HepG2 (cell line): ENCODE data around the gene B4GALT7. TPM values are rescaled to one million over a fixed set of nuclear protein-coding genes. Genes with fewer than 3 reads are reported as not detected.

Experiments
- ATAC-seq: fragments of 200-7000 bp; cut with Tn5 transposase; 3 replicates; pipeline ENCODE4 v1.9.1; 2020; ENCODE audit warnings: mild to moderate bottlenecking, moderate library complexity
- BruUV-seq: library from RNA; stranded (reverse); fragments of 400-500 nt; replicated peaks from 2 replicates; lab custom pipeline; 2021; lab: Mats Ljungman, UMichigan
- CTCF ChIA-PET: fragments of 300-600 bp; formaldehyde crosslinking; extraction: SDS; loops from one replicate; lab custom pipeline; 2021; ENCODE audit warnings: low total read pairs, inconsistent platforms, low intra/inter-chr PET ratio; lab: Yijun Ruan, JAX
- POLR2A ChIA-PET: fragments of 350-600 bp; sonication (Branson Sonifier 250); formaldehyde crosslinking; loops from one replicate; lab custom pipeline; 2020; ENCODE audit warnings: antibody characterized with exemption, inconsistent platforms; lab: Yijun Ruan, JAX
- DNase-seq: peaks from one replicate; pipeline ENCODE4 v3.0.0-alpha.2; 2015; ENCODE audit warnings: low spot score
- FAIRE-seq: peaks from 3 replicates; lab custom pipeline; 2011; peaks lifted over from hg19 to GRCh38; lab: Jason Lieb, UNC
- H2AFZ ChIP-seq: one replicate; pipeline ENCODE4 v1.6.1; 2011; ENCODE audit warnings: low read length, inconsistent platforms
- H3K27ac ChIP-seq: fragments of 300-600 bp; 3 replicates; pipeline ENCODE4 v1.8.0; 2011; ENCODE audit warnings: mixed run types, mild to moderate bottlenecking, mixed read lengths, low read length, inconsistent platforms; ENCODE audit not compliant: insufficient read depth; ENCODE audit errors: extremely low read length
- H3K27me3 ChIP-seq, 2 experiments: fragments of 200-600 bp in 1 of 2; 2 replicates in 1 of 2; 3 replicates in 1 of 2; pipeline versions ENCODE4 v1.6.0 to v1.8.0; 2011; ENCODE audit warnings: low read length in 2 of 2, mild to moderate bottlenecking in 2 of 2, moderate library complexity in 2 of 2, inconsistent platforms in 1 of 2; ENCODE audit not compliant: insufficient read depth in 2 of 2, control insufficient read depth in 1 of 2
- H3K36me3 ChIP-seq, 2 experiments: fragments of 200-600 bp in 1 of 2; replicated peaks in 1 of 2; 2 replicates in 1 of 2; 3 replicates in 1 of 2; pipeline versions ENCODE4 v1.5.1 to v1.8.0; 2011; ENCODE audit warnings: low read length in 2 of 2, inconsistent platforms in 1 of 2; ENCODE audit not compliant: insufficient read depth in 2 of 2, control insufficient read depth in 1 of 2
- H3K4me1 ChIP-seq: 2 replicates; pipeline ENCODE4 v1.5.1; 2012; ENCODE audit warnings: low read length, inconsistent platforms; ENCODE audit not compliant: insufficient read depth
- H3K4me2 ChIP-seq: 2 replicates; pipeline ENCODE4 v1.6.0; 2011; ENCODE audit warnings: low read depth, low read length, inconsistent platforms
- H3K4me3 ChIP-seq, 3 experiments: fragments of 200-600 bp in 1 of 3; sonication (generic), shearing (Covaris generic) in 1 of 3; replicated peaks in 1 of 3; 2 replicates each; pipeline ENCODE4 v1.5.1; 2011 to 2016; ENCODE audit warnings: low read length in 3 of 3, inconsistent platforms in 2 of 3, low read depth in 2 of 3, mild to moderate bottlenecking in 2 of 3, control low read depth in 1 of 3, mixed read lengths in 1 of 3; ENCODE audit not compliant: insufficient read depth in 1 of 3
- H3K79me2 ChIP-seq: one replicate; pipeline ENCODE4 v1.6.1; 2011; ENCODE audit warnings: low read length, inconsistent platforms; ENCODE audit not compliant: insufficient read depth
- H3K9ac ChIP-seq: 2 replicates; pipeline ENCODE4 v1.6.0; 2011; ENCODE audit warnings: mild to moderate bottlenecking, low read depth, low read length, inconsistent platforms; ENCODE audit not compliant: insufficient read depth
- H3K9me3 ChIP-seq: 2 replicates; pipeline ENCODE4 v1.5.1; 2012; ENCODE audit warnings: mild to moderate bottlenecking, low read length
- H4K20me1 ChIP-seq: 2 replicates; pipeline ENCODE4 v1.6.0; 2011; ENCODE audit warnings: inconsistent platforms, mild to moderate bottlenecking, low read length, moderate library complexity; ENCODE audit not compliant: insufficient read depth
- BCL3 ChIP-seq: sonication (generic); formaldehyde crosslinking; IDR thresholded peaks from 2 replicates; pipeline ENCODE4 v1.5.1; 2020; ENCODE audit warnings: mild to moderate bottlenecking, missing genetic modification reagents, moderate library complexity
- CAMTA2 ChIP-seq: sonication (generic); formaldehyde crosslinking; IDR thresholded peaks from 2 replicates; pipeline ENCODE4 v1.4.0; 2020; ENCODE audit warnings: mild to moderate bottlenecking, missing genetic modification reagents, borderline replicate concordance
- CSRNP1 ChIP-seq: sonication (generic); formaldehyde crosslinking; IDR thresholded peaks from 2 replicates; pipeline ENCODE4 v1.8.1; 2023; ENCODE audit warnings: mild to moderate bottlenecking, missing genetic modification reagents
- ELF1 ChIP-seq: sonication (generic); formaldehyde crosslinking; IDR thresholded peaks from 2 replicates; pipeline ENCODE4 v1.4.0; 2020; ENCODE audit warnings: missing genetic modification reagents
- FOXA3 ChIP-seq: IDR thresholded peaks from 2 replicates; pipeline ENCODE4 v1.6.1; 2016; ENCODE audit warnings: missing genetic modification reagents, missing compliant biosample characterization
- HMGXB4 ChIP-seq, 2 experiments: sonication (generic) in 1 of 2; formaldehyde crosslinking in 1 of 2; IDR thresholded peaks; 2 replicates each; pipeline versions ENCODE4 v1.4.0 to v1.6.1; 2018 to 2020; ENCODE audit warnings: missing genetic modification reagents in 2 of 2, borderline replicate concordance in 1 of 2, low read depth in 1 of 2, mild to moderate bottlenecking in 1 of 2, missing biosample characterization in 1 of 2
- HOXA3 ChIP-seq: sonication (generic); formaldehyde crosslinking; IDR thresholded peaks from 2 replicates; pipeline ENCODE4 v1.5.0; 2020; ENCODE audit warnings: missing genetic modification reagents
- PATZ1 ChIP-seq: sonication (generic); formaldehyde crosslinking; IDR thresholded peaks from 2 replicates; pipeline ENCODE4 v1.4.0; 2020; ENCODE audit warnings: missing genetic modification reagents
- PCBP1 ChIP-seq: fragments of 200-400 bp; formaldehyde crosslinking; IDR thresholded peaks from 2 replicates; pipeline ENCODE4 v1.6.1; 2017; ENCODE audit warnings: mild to moderate bottlenecking, low read depth, low read length, borderline replicate concordance
- RFX5 ChIP-seq: IDR thresholded peaks from 2 replicates; pipeline ENCODE4 v1.6.1; 2011; ENCODE audit warnings: low read depth, low read length, improper control_type of control experiment
- SUZ12 ChIP-seq: fragments of 150-350 bp; IDR thresholded peaks from 2 replicates; pipeline ENCODE4 v1.6.1; 2014; ENCODE audit warnings: low read depth, low read length
- ZFP36L1 ChIP-seq: sonication (generic); formaldehyde crosslinking; IDR thresholded peaks from 2 replicates; pipeline ENCODE4 v1.8.0; 2022; ENCODE audit warnings: mild to moderate bottlenecking, missing genetic modification reagents, moderate library complexity
- ZFP90 ChIP-seq: sonication (generic); formaldehyde crosslinking; IDR thresholded peaks from 2 replicates; pipeline ENCODE4 v1.8.0; 2022; ENCODE audit warnings: missing genetic modification reagents, mild to moderate bottlenecking, inconsistent platforms, borderline replicate concordance
- ZNF335 ChIP-seq: sonication (generic); formaldehyde crosslinking; IDR thresholded peaks from 2 replicates; pipeline ENCODE4 v1.4.0; 2020; ENCODE audit warnings: missing genetic modification reagents
- ZNF451 ChIP-seq: sonication (generic); formaldehyde crosslinking; IDR thresholded peaks from 2 replicates; pipeline ENCODE4 v1.5.0; 2020; ENCODE audit warnings: mild to moderate bottlenecking, missing genetic modification reagents
- WGBS: methylation state at CpG from one replicate; pipeline ENCODE4 v1.1.6; 2017; ENCODE audit warnings: low lambda C conversion rate; 5-methylcytosine and 5-hydroxymethylcytosine counted together
- in situ Hi-C: cut with HindIII; loops from 2 replicates; pipeline ENCODE4 v1.10.0; 2017; ENCODE audit warnings: low pct_unique_long_range_greater_than_20kb; ENCODE audit not compliant: extremely low pct_ligation_motif_present
- intact Hi-C: fragments of 100-400 bp; cut with micrococcal nuclease; formaldehyde crosslinking; loops from one replicate; pipeline ENCODE4 v1.10.0; 2022; ENCODE audit not compliant: unreplicated experiment
- polyA plus RNA-seq, 8 experiments: library from polyadenylated mRNA; depleted of rRNA in 3 of 8; stranded (reverse) in 7 of 8; unstranded in 1 of 8; fragments of >200 nt; fragmentation: Illumina TruSeq in 4 of 8; extraction: Trizol in 4 of 8; gene quantifications; 2 replicates each; pipeline versions ENCODE4 v1.2.1 to v1.2.3, GENCODE V29; 2011 to 2016; ENCODE audit warnings: low read depth in 4 of 8, missing spikeins in 1 of 8, mixed read lengths in 1 of 8; ENCODE audit not compliant: insufficient read depth in 1 of 8
- total RNA-seq, 5 experiments: library from RNA; depleted of rRNA; stranded (reverse); fragments of >200 nt; fragmentation: Illumina TruSeq; extraction: Trizol; gene quantifications; 2 replicates each; pipeline ENCODE4 v1.2.3, GENCODE V29; 2016; ENCODE audit warnings: low read depth in 1 of 5

The B4GALT7 gene
- total and polyA plus RNA-seq, 2 of the 13 experiments (the other 11 are each of a cell fraction or from before 2014, with no cell fraction given) = 16.4 to 20.5 TPM

GRCh38 chr5:177592010-177592834 is 7.7 kb upstream of the B4GALT7 start, which contains the start of gene TMED9:
Gene TMED9 (plus strand): TSS chr5:177592203. CDS start chr5:177592215, 12 bp downstream.
- in situ Hi-C loops = no loop called here
- WGBS = 3% methylated on average over 38 of the region's 71 CpGs
- Histone ChIP-seq H3K27me3 (no peaks in the 10 kb centered on the region; a peak in 1 of 5 replicates), H3K4me2 (peak within 1 kb of the TSS; percentile 69), H3K9ac (peak within 1 kb of the TSS; percentile 96), H3K27ac (peak within 1 kb of the TSS; percentile 74), H4K20me1 (no peaks in the 10 kb centered on the region), H3K9me3 (no peaks in the 10 kb centered on the region), H2AFZ (peak within 1 kb of the TSS; percentile 22), H3K36me3 (peaks cover 24 to 34% of the 10 kb centered on the region in 2 experiments), H3K4me3 (peak within 1 kb of the TSS; percentile 93 to 97 (median 95)), H3K4me1 (peaks cover 41% of the 10 kb centered on the region), H3K79me2 (peaks cover 20% of the 10 kb centered on the region)
- peak; percentile 71 for DNase-seq
- no TSS peak for BruUV-seq
- peak; percentile 95 for ATAC-seq
- intact Hi-C loops = loop anchor here (5.0 kb wide), 1 partner anchor 45 kb away; no protein-coding TSS in a partner anchor
- FAIRE-seq = peak; percentile 34
- ChIA-PET CTCF (no interaction called here), POLR2A (interaction anchor here (0.9 to 2.0 kb wide), 6 partner anchors 15 to 95 kb away, joined by 3 to 12 read pairs (median 4); partner anchors contain the start of genes DDX41, FAM193B and PDLIM7)
- TF ChIP-seq SUZ12 (peak; percentile 65), RFX5 (no peak), HOXA3 (CRISPR knock-in tag) (peak; percentile 96), PCBP1 (0 out of 2 replicates have a peak, but pooled peaks have one; percentile 30), CAMTA2 (peak; percentile 63; the same call in 1 of the 2 replicates), ELF1 (CRISPR knock-in tag) (peak; percentile 3; the same call in 1 of the 2 replicates), CSRNP1 (CRISPR knock-in tag) (peak; percentile 64; the same call in 1 of the 2 replicates), HMGXB4 (CRISPR knock-in tag; IDR thresholded peaks at IDR 0.05; ENCODE audit: borderline replicate concordance in 1 of 2, low read depth in 1 of 2) (peak; percentile 64 to 66; a peak in 2 of 4 replicates), ZFP36L1 (CRISPR knock-in tag) (no peak), ZNF451 (CRISPR knock-in tag) (peak; percentile 82), PATZ1 (CRISPR knock-in tag) (peak; percentile 18; the same call in 1 of the 2 replicates), ZNF335 (CRISPR knock-in tag) (0 out of 2 replicates have a peak, but pooled peaks have one; percentile 35), ZFP90 (0 out of 2 replicates have a peak, but pooled peaks have one; percentile 57), BCL3 (CRISPR knock-in tag) (peak; percentile 88), FOXA3 (CRISPR knock-in tag) (peak; percentile 61)
